Frontal cortex (tissue), 4 donors: ENCODE measurements around the gene ODF2. TPM values are rescaled to one million over a fixed set of nuclear protein-coding genes. Genes with fewer than 3 reads are reported as not detected.
"Not testable (repeated sequence)": the region's sequence is repeated elsewhere in the genome, so short reads cannot be mapped to it uniquely, and the experiment has no call there.

ENCODE experiments used
- DNase-seq, 2 donors: peaks; one replicate each; pipeline ENCODE4 v3.0.0; 2012; ENCODE audit warnings: low spot score in 2 of 2
- FAIRE-seq: peaks from 2 replicates; lab custom pipeline; 2012; peaks lifted over from hg19 to GRCh38; lab: Jason Lieb, UNC
- total RNA-seq: library from RNA; depleted of rRNA; stranded (reverse); fragments of >200 nt; gene quantifications from one replicate; pipeline ENCODE4 v1.2.3, GENCODE V29; 2014
- donor health status: control.
- donor health status: control.
- donor health status: control.

The ODF2 gene
- total RNA-seq, 1 donor from 2014 or later: 17.1 TPM

GRCh38 chr9:128422783-128423150 lies 33.0 kb upstream of the ODF2 start:
- DNase-seq: no peak
- no peak for FAIRE-seq

- not testable (repeated sequence) for FAIRE-seq, DNase-seq
Measured at GRCh38 chr9:128423356-128423755, 32.5 kb upstream of the ODF2 start.

- FAIRE-seq: no peak
- DNase-seq: no peak
Measured at GRCh38 chr9:128424268-128424780, 31.5 kb upstream of the ODF2 start.

- FAIRE-seq (no peak), DNase-seq (no peak)
Measured at GRCh38 chr9:128428644-128429512, 26.9 kb upstream of the ODF2 start.

- DNase-seq (no peak), FAIRE-seq (no peak)
Measured at GRCh38 chr9:128429513-128430086, 26.2 kb upstream of the ODF2 start.

GRCh38 chr9:128431207-128431606 lies 24.6 kb upstream of the ODF2 start:
- FAIRE-seq: no peak

GRCh38 chr9:128434340-128434739 lies 21.5 kb upstream of the ODF2 start:
- FAIRE-seq (no peak), DNase-seq (no peak)

More at GRCh38 chr9:128431207-128431606, 24.6 kb upstream of the ODF2 start:
- peak in 1 of 2 donors; percentile 41 for DNase-seq

- no peak for DNase-seq
- no peak for FAIRE-seq
Measured at GRCh38 chr9:128435611-128436010, 20.2 kb upstream of the ODF2 start.

- FAIRE-seq (no peak), DNase-seq (peak; percentile 62 to 84)
Measured at GRCh38 chr9:128438343-128439109, 17.3 kb upstream of the ODF2 start.

GRCh38 chr9:128439273-128439672 lies 16.5 kb upstream of the ODF2 start:
- FAIRE-seq: no peak
- no peak for DNase-seq

- no peak for FAIRE-seq
- no peak for DNase-seq
Measured at GRCh38 chr9:128442150-128442549, 13.7 kb upstream of the ODF2 start.

GRCh38 chr9:128446505-128446904 lies 9.3 kb upstream of the ODF2 start:
- DNase-seq, FAIRE-seq: not testable (repeated sequence)

- no peak for DNase-seq
- FAIRE-seq: no peak
Measured at GRCh38 chr9:128448746-128449145, 7.1 kb upstream of the ODF2 start.

GRCh38 chr9:128454991-128455390 lies 815 bp upstream of the ODF2 start:
- FAIRE-seq (no peak), DNase-seq (no peak)

GRCh38 chr9:128456613-128457061 lies 831 bp downstream of the ODF2 start:
- DNase-seq: peak; percentile 86 to 93
- FAIRE-seq: no peak

GRCh38 chr9:128457207-128457606 lies 1.4 kb downstream of the ODF2 start:
- DNase-seq (no peak), FAIRE-seq (no peak)

GRCh38 chr9:128459011-128459410 lies 3.2 kb downstream of the ODF2 start:
- DNase-seq (no peak), FAIRE-seq (no peak)

- no peak for FAIRE-seq
- no peak for DNase-seq
Measured at GRCh38 chr9:128469070-128469469, 13.3 kb downstream of the ODF2 start.

GRCh38 chr9:128470560-128470959 lies 14.8 kb downstream of the ODF2 start:
- FAIRE-seq: no peak

GRCh38 chr9:128473104-128473503 lies 17.3 kb downstream of the ODF2 start:
- FAIRE-seq: no peak
- no peak for DNase-seq

More at GRCh38 chr9:128470560-128470959, 14.8 kb downstream of the ODF2 start:
- no peak for DNase-seq
